ENCODE results near the gene SMIM8.

DNA sequence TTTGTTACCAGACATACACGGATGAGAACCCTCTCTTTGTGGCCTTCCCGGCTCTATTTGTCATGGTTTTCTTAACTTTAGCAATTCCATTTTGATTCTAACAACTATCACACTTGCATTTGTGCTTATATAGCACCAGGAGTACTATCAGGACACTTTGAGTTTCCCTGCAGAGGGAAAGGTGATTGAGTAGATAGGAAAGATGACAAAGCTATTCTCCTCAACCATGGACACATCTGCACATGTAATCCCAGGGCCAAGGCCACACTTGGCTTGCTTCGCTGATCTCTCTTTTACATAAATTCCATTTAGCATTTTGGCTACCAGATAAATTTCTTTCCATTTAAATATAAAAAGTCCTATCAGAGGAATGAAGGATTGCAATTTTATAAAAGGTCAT lies 62.1 kb downstream of the SMIM8 start:
- no peak for TF ChIP-seq EZH2 (IDR thresholded peaks at IDR 0.05; ENCODE audit: borderline replicate concordance)
- TF ChIP-seq, protein P1, sequence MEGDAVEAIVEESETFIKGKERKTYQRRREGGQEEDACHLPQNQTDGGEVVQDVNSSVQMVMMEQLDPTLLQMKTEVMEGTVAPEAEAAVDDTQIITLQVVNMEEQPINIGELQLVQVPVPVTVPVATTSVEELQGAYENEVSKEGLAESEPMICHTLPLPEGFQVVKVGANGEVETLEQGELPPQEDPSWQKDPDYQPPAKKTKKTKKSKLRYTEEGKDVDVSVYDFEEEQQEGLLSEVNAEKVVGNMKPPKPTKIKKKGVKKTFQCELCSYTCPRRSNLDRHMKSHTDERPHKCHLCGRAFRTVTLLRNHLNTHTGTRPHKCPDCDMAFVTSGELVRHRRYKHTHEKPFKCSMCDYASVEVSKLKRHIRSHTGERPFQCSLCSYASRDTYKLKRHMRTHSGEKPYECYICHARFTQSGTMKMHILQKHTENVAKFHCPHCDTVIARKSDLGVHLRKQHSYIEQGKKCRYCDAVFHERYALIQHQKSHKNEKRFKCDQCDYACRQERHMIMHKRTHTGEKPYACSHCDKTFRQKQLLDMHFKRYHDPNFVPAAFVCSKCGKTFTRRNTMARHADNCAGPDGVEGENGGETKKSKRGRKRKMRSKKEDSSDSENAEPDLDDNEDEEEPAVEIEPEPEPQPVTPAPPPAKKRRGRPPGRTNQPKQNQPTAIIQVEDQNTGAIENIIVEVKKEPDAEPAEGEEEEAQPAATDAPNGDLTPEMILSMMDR (IDR thresholded peaks at IDR 0.05; ENCODE audit: poor library complexity): no peak

All from hepatocyte (in vitro differentiated cells).